NCI-H2196 treated with DMSO at 0.1 percent for 48 hours (cell line): Measurements from ENCODE around the gene UNG.
"Not testable (repeated sequence)": the region's sequence is repeated elsewhere in the genome, so short reads cannot be mapped to it uniquely, and the experiment has no call there.

Experiments used
- DNase-seq: peaks from one replicate; lab custom pipeline; 2025; ENCODE audit not compliant: unreplicated experiment; lab: John Stamatoyannopoulos, UW

The UNG gene

GRCh38 chr12:109097435-109098182 is at the start of gene UNG:
TSS of gene UNG (plus strand) at chr12:109097597. CDS start at chr12:109097680, 83 bp downstream.
- DNase-seq: peak; percentile 94

DNA sequence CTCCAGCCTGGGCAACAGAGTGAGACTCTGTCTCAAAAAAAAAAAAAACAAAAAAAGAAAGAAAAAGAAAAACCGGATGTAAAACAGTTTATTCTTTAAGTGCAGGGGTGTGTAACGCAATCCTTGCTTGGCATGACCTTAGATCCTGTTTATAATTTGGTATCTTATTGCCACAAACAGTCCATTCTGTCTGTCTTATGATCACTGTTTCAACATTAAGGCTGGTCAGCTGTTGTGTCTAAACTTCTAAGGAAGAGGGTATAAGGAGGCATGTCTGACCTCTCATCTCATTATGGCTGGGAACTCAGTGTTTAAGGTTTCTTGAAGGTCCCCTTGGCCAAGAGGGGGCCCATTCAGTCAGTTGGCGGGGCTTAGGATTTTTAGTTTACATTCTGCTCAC is 48.7 kb upstream of the UNG start:
- DNase-seq: not testable (repeated sequence)

GRCh38 chr12:109049794-109050193 is 47.6 kb upstream of the UNG start:
- not testable (repeated sequence) for DNase-seq

- DNase-seq: no peak
Observed at GRCh38 chr12:109052097-109052413, 45.3 kb upstream of the UNG start.

DNA sequence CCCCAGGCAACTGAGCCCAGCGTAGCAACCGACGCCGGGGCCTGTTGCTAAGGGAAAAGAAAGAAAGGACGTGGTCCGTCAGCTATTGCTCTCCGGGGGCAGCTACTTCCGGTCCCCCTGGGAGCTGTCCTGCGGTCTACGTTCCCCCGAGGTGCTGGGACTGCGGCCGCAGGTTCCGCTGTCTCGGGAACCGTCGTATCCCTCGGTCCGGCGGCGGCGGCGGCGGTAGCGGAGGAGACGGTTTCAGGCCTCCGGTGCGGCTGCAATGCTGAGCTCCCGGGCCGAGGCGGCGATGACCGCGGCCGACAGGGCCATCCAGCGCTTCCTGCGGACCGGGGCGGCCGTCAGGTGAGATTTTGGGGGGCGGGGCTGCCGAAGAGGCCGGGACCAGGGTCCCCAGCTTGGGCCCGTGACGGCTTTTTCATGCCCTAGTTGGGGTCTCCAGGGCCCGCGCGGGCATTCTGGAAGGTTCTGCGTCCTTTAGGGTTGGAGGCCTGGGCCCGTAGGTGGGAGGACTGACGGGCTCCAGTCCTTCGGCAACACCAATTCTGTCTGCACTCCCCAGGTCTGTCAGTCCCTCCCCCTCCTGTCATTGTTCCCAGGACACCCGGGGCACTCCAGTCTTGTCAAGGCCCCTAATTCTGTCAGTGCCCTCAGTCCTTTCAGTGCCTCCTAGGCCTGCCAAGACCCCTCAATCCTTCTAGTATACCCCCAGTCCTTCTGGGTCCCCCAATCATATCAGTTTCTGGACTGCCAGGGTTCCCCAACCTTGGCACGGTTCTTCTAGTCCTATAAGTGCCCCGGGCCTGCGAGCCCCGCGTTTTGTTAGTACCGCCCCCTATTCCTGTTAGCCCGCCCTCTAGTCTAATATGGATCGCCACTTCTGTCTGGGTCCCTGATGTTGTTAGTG is 44.7 kb upstream of the UNG start, which contains the start of gene USP30:
Gene USP30 (plus strand): TSS at position 163 of the 910 bp plus-strand sequence. CDS start 103 bp downstream, at position 266.
- peak; percentile 70 for DNase-seq

- no peak for DNase-seq
Observed at GRCh38 chr12:109053382-109054123, 43.8 kb upstream of the UNG start.

GRCh38 chr12:109054124-109054513 is 43.3 kb upstream of the UNG start:
- DNase-seq: not testable (repeated sequence)

DNA sequence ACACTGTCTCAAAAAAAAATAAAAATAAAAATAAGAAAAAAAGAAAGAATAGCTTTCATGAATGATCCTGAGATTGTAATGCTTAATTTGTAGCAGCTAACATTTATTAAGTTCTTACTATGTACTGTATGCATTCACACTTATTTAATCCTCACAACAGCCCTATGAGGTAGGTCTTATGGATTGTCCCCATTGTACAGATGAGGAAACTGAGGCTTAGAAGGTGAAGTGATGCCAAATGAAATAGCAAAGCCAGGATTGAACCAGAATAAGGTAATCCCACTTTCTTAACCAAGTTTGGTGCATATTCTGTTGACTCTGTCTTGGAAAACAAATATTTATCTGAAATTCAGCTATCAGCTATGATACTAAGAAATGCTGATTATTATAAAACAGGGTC is 42.9 kb upstream of the UNG start:
- DNase-seq: no peak

- no peak for DNase-seq
Observed at GRCh38 chr12:109056891-109057290, 40.5 kb upstream of the UNG start.

GRCh38 chr12:109057376-109057775 is 40.0 kb upstream of the UNG start:
- no peak for DNase-seq

DNA sequence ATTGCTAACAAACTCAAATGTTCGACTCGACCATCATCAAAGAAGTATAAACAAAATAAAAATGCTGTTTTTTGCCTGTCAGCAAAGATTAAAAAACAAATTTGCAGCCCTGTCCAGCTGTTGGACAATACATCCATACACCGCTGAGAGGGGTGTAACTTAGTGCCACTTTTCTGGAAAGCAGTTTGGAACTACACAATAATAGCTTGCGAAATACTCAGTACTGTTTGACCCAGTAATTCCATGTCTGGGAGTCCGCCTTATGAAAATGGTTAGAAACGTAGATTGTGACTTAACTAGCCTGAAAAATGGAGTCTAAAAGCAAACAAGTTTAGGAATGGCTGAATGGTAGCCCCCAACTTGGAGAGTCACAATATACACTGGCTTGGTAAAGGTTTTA is 38.6 kb upstream of the UNG start:
- DNase-seq: no peak

DNA sequence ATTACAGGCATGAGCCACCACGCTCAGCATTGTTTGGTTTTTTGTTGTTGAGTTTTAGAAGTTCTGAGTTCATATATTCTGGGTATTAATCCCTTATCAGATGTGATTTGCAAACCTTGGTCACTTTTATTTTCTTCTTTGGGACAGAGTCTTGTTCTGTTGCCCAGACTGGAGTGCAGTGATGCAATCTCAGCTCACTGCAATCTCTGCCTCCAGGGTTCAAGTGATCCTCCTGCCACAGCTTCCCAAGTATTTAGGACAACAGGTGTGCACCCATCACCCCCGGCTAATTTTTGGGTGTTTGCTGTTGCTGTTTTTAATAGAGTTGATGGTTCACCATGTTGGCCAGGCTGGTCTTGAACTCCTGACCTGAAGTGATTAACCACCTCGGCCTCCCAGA is 33.3 kb upstream of the UNG start:
- no peak for DNase-seq

GRCh38 chr12:109065154-109065852 is 32.1 kb upstream of the UNG start:
- DNase-seq: no peak

GRCh38 chr12:109065853-109066193 is 31.6 kb upstream of the UNG start:
- no peak for DNase-seq

DNA sequence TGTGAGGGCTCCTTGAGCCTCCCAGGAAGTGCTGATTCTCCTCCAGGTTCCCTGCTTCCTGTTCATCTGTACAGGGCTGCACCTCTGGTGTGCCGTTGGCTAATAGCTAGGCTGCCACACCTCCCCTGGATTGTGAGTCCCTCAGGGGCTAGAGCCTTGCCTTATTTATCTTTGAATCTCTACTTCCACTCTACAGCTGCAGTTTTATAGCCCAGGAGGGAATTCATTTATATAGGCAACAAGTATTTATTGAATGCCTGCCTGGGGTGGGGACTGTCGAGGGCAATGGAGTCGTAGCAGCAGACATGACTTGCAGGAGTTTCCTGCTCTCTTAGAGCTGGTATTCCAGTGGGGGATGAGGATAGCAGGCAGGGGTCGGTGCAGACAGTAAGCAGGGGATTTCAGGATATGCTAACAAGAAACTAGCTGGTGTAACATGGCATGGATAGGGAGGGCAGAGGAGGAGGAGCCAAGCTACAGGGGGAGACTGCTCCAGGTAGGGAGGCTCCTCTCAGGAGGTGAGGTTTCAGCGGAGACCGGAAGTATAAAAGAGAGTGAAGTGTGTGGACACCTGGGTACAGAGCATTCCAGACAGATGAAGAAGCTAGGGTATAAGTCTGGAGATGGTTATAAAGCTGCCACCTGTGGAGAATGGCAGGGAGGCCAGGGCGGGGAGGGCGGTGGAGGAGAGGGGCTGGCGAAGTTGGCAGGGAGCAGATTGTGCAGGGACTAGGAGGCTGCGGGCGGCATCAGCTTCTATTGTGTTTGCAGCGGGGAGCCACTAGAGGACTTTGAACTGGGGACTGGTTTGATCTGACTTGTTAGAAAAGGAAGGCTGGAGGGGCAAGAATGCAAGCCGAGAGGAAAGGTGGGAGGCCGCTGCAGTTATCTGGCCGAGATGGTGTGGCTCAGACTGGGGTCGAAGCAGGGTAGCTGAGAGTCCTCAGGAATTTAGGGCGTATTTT is 27.8 kb upstream of the UNG start:
- no peak for DNase-seq

GRCh38 chr12:109074866-109075265 is 22.5 kb upstream of the UNG start:
- no peak for DNase-seq

GRCh38 chr12:109082751-109083150 is 14.6 kb upstream of the UNG start:
- no peak for DNase-seq

DNA sequence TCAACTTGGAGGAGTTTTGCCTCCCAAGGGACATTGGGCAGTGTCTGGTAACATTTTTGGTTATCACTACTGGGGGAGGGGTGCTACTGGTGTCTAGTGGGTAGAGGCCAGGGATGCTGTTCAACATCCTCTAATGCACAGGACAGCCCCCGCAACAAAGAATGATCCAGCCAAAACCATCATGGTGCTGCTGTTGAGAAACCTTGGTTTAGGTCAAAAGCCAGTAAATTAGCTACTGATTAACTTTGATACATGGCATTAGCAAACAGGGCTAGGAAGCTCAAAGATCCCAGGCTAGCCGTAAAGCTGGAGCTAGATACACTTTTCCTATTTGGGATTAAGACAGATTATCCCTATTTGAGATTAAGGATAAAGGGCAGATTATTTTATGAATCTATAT is 13.0 kb upstream of the UNG start:
- no peak for DNase-seq

DNA sequence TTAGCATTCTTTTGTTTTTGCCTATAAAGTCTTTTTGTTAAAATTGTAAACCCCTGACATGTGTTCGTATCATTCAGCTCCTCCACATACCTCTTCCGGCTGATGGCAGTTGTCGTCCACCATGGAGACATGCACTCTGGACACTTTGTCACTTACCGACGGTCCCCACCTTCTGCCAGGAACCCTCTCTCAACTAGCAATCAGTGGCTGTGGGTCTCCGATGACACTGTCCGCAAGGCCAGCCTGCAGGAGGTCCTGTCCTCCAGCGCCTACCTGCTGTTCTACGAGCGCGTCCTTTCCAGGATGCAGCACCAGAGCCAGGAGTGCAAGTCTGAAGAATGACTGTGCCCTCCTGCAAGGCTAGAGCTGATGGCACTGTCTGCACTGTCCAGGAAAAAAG is 11.8 kb upstream of the UNG start:
- no peak for DNase-seq

DNA sequence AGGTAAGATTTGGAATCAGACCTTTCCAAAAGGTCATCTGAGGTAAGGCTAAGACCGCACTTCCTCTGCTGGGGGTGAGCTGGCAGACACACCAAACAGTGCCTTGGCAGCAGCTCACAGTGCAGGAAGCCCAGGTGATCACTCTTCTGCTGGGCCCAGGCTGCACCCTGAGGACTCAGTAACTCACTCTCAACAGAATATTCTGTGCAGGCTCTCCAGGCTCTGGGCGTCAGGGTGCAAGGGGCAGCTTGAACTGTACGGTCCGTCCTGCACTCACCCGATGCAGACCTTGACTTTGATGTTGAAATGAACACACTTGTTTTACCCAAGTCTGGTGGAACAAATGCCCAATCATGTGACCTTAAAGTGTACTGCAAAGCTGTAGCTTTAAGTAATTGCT is 10.1 kb upstream of the UNG start:
- no peak for DNase-seq
